Endodermal cell (in vitro differentiated cells): ENCODE results near the gene RFLNA. TPM values are rescaled to one million over a fixed set of nuclear protein-coding genes. Genes with fewer than 3 reads are reported as not detected.

Experiments used
- DNase-seq: peaks from one replicate; pipeline ENCODE4 v3.0.0-alpha.2; 2017
- H3K27ac ChIP-seq: 2 replicates; pipeline ENCODE4 v1.5.1; 2013; ENCODE audit warnings: mild to moderate bottlenecking, low read depth, low read length, moderate library complexity
- H3K27me3 ChIP-seq: 2 replicates; pipeline ENCODE4 v1.6.1; 2013; ENCODE audit warnings: mild to moderate bottlenecking, low read length, moderate library complexity; ENCODE audit not compliant: insufficient read depth, control insufficient read depth, poor library complexity, severe bottlenecking
- H3K36me3 ChIP-seq: 2 replicates; pipeline ENCODE4 v1.7.0; 2013; ENCODE audit warnings: mild to moderate bottlenecking, low read length, moderate library complexity; ENCODE audit not compliant: control insufficient read depth, insufficient read depth
- H3K4me1 ChIP-seq: one replicate; pipeline ENCODE4 v1.7.0; 2013; ENCODE audit warnings: low read length; ENCODE audit not compliant: control insufficient read depth, insufficient read depth
- H3K4me3 ChIP-seq: 2 replicates; pipeline ENCODE4 v1.5.1; 2013; ENCODE audit warnings: mild to moderate bottlenecking, low read length, moderate library complexity
- H3K9ac ChIP-seq: 2 replicates; pipeline ENCODE4 v1.6.1; 2013; ENCODE audit warnings: mild to moderate bottlenecking, low read length, moderate library complexity; ENCODE audit not compliant: poor library complexity, severe bottlenecking; ENCODE audit errors: extremely low read depth
- H3K9me3 ChIP-seq: 2 replicates; pipeline ENCODE4 v1.6.1; 2013; ENCODE audit warnings: mild to moderate bottlenecking, low read length, moderate library complexity; ENCODE audit not compliant: control insufficient read depth
- H3K27ac Mint-ChIP-seq: 2 replicates; pipeline ENCODE4 v1.8.0; 2020; ENCODE audit warnings: mixed read lengths
- H3K27me3 Mint-ChIP-seq: 2 replicates; pipeline ENCODE4 v1.8.0; 2021; ENCODE audit warnings: mild to moderate bottlenecking, mixed read lengths; ENCODE audit not compliant: insufficient read depth
- H3K36me3 Mint-ChIP-seq: 2 replicates; pipeline ENCODE4 v1.8.0; 2020; ENCODE audit warnings: low read depth, mixed read lengths
- H3K4me1 Mint-ChIP-seq: 2 replicates; pipeline ENCODE4 v1.8.0; 2020; ENCODE audit warnings: mixed read lengths
- H3K4me3 Mint-ChIP-seq: 2 replicates; pipeline ENCODE4 v1.8.0; 2020; ENCODE audit warnings: mild to moderate bottlenecking, moderate library complexity, mixed read lengths
- H3K9me3 Mint-ChIP-seq: 2 replicates; pipeline ENCODE4 v1.8.0; 2020; ENCODE audit warnings: mild to moderate bottlenecking, mixed read lengths
- WGBS, 2 experiments: methylation state at CpG; one replicate each; pipeline versions ENCODE4 v1.1.5 to v1.1.7; 2013; ENCODE audit warnings: missing lambda C conversion rate in 2 of 2, mixed read lengths in 1 of 2; ENCODE audit not compliant: insufficient coverage in 1 of 2, insufficient read length in 1 of 2; 5-methylcytosine and 5-hydroxymethylcytosine counted together
- microRNA-seq: library from miRNA; unstranded; fragments of <30 nt; microRNA quantifications from one replicate; pipeline ENCODE4 v1.2.0, GENCODE V29; 2020; ENCODE audit warnings: borderline microRNAs expressed
- total RNA-seq, 2 donors: library from RNA; stranded (reverse); fragmentation: NEBNext Ultra II Directional in 1 of 2; extraction: Animal tissue kit (Norgen Biotek cat#: 25700) in 1 of 2; gene quantifications; 2 replicates in 1 of 2; 3 replicates in 1 of 2; pipeline ENCODE4 v1.2.1, GENCODE V29; 2021
- TF ChIP-seq, protein P1 (sequence below): fragments of 200-600 bp; sonication (generic); conservative IDR thresholded peaks from 2 replicates; pipeline ENCODE4 v1.5.0; 2021; ENCODE audit warnings: antibody characterized with exemption, mild to moderate bottlenecking

The RFLNA gene
- total RNA-seq, 2 donors from 2014 or later = 1.2 to 2.0 TPM

GRCh38 chr12:124364543-124364942, 69.7 kb downstream of the RFLNA start:
- 90 to 94% methylated on average over 3 to 11 of the region's 11 CpGs for WGBS, 2 experiments
- Histone ChIP-seq H3K4me3 (no peak overlapping the region), H3K36me3 (no peaks in the 10 kb centered on the region), H3K9me3 (no peaks in the 10 kb centered on the region), H3K27ac (no peak overlapping the region), H3K4me1 (no peaks in the 10 kb centered on the region), H3K27me3 (no peaks in the 10 kb centered on the region), H3K9ac (no peak overlapping the region)
- H3K36me3 Mint-ChIP-seq = peaks cover 20% of the 10 kb centered on the region
- no peak overlapping the region for H3K27ac Mint-ChIP-seq
- no peaks in the 10 kb centered on the region for H3K9me3 Mint-ChIP-seq
- H3K4me3 Mint-ChIP-seq = no peak overlapping the region
- TF ChIP-seq, protein P1, sequence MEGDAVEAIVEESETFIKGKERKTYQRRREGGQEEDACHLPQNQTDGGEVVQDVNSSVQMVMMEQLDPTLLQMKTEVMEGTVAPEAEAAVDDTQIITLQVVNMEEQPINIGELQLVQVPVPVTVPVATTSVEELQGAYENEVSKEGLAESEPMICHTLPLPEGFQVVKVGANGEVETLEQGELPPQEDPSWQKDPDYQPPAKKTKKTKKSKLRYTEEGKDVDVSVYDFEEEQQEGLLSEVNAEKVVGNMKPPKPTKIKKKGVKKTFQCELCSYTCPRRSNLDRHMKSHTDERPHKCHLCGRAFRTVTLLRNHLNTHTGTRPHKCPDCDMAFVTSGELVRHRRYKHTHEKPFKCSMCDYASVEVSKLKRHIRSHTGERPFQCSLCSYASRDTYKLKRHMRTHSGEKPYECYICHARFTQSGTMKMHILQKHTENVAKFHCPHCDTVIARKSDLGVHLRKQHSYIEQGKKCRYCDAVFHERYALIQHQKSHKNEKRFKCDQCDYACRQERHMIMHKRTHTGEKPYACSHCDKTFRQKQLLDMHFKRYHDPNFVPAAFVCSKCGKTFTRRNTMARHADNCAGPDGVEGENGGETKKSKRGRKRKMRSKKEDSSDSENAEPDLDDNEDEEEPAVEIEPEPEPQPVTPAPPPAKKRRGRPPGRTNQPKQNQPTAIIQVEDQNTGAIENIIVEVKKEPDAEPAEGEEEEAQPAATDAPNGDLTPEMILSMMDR = no peak
- no peaks in the 10 kb centered on the region for H3K27me3 Mint-ChIP-seq
- no peak for DNase-seq
- no peaks in the 10 kb centered on the region for H3K4me1 Mint-ChIP-seq

Small RNA genes within 50 kb of the gene (microRNA-seq; reads per million reads assigned to microRNA genes)
- gene MIR6880 = not detected
